A549 treated with CpdA at 1 μM for 4 hours (cell line): ENCODE results near the gene TNS1. TPM values are rescaled to one million over a fixed set of nuclear protein-coding genes. Genes with fewer than 3 reads are reported as not detected.

ENCODE experiments used
- total RNA-seq: library from RNA; stranded (reverse); fragments of 200-300 nt; extraction: Qiagen RNA extraction; gene quantifications from 5 replicates; pipeline ENCODE4 v1.2.3, GENCODE V29; 2022; ENCODE audit warnings: low read depth

The TNS1 gene
- 4.9 to 12.8 TPM (median 9.2 TPM) in 5 replicates for total RNA-seq

GRCh38 chr2:218002845-218003180, at the start of gene TNS1:
TNS1 (minus strand) TSS chr2:218002995; CDS start chr2:218002872, 123 bp downstream.

Other genes with a start within 250 kb of the TNS1 start
- not detected in 5 replicates for gene RUFY4, start 66.3 kb upstream of the TNS1 start, total RNA-seq
- gene CXCR2, start 123.0 kb upstream of the TNS1 start, total RNA-seq = not detected in 5 replicates
- gene CXCR1, start 164.0 kb upstream of the TNS1 start, total RNA-seq = not detected in 5 replicates
- 277 to 304 TPM (median 293 TPM) in 5 replicates for gene ARPC2, start 214.2 kb upstream of the TNS1 start, total RNA-seq